Upper lobe of right lung (tissue), 1 donor: ENCODE results near the gene MARCHF3. TPM values are rescaled to one million over a fixed set of nuclear protein-coding genes. Genes with fewer than 3 reads are reported as not detected.

ENCODE experiments used
- ATAC-seq: fragments of 200-7000 bp; cut with Tn5 transposase; one replicate; pipeline ENCODE4 v1.9.1; 2020; ENCODE audit warnings: mild to moderate bottlenecking, moderate library complexity
- DNase-seq: peaks from one replicate; pipeline ENCODE4 v3.0.0-alpha.2; 2020
- H3K27ac ChIP-seq: fragments of 200-600 bp; one replicate; pipeline ENCODE4 v1.8.0; 2022
- H3K27me3 ChIP-seq: fragments of 200-600 bp; one replicate; pipeline ENCODE4 v1.8.0; 2022; ENCODE audit warnings: mild to moderate bottlenecking
- H3K36me3 ChIP-seq: fragments of 200-600 bp; one replicate; pipeline ENCODE4 v1.8.0; 2022
- H3K4me1 ChIP-seq: fragments of 200-600 bp; one replicate; pipeline ENCODE4 v1.8.0; 2022
- H3K4me3 ChIP-seq: fragments of 200-600 bp; one replicate; pipeline ENCODE4 v1.8.0; 2022; ENCODE audit warnings: mild to moderate bottlenecking
- H3K9me3 ChIP-seq: fragments of 200-600 bp; one replicate; pipeline ENCODE4 v1.8.0; 2022
- intact Hi-C: fragments of 100-400 bp; cut with DNase I; formaldehyde crosslinking; loops from one replicate; pipeline ENCODE4 v1.11.0; 2022
- total RNA-seq: library from RNA; stranded (reverse); fragmentation: NEBNext Ultra II Directional; extraction: Animal tissue kit (Norgen Biotek cat#: 25700); gene quantifications from one replicate; pipeline ENCODE4 v1.2.1, GENCODE V29; 2021
- TF ChIP-seq, protein P1 (sequence below): fragments of 200-600 bp; IDR thresholded peaks from one replicate; pipeline ENCODE4 v1.8.0; 2022; ENCODE audit warnings: antibody characterized with exemption
- donor health status: DM: no; HTN: yes; CAD: no; lungs with severe emphysema.

MARCHF3 gene
- total RNA-seq, 1 donor from 2014 or later = 11.1 TPM

DNA sequence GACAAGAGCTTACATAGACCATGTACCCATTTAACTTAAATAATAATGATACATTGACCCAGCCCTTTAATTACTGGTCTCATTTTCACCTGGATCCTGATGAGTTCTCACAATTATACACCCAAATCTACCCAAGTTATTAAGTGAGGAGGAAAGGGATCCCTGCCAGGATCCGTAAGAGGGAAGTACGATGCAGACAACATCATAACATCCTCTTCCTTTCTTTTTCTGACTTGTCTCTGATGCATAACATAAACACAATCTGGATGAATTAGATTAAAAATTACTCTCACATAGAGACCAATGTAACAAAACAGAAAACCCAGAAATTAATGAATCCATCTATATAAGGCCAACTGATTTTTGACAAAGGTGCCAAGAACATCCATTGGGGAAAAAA, 17.0 kb downstream of the MARCHF3 start:
- Histone ChIP-seq H3K4me3 (no peak overlapping the region), H3K4me1 (no peaks in the 10 kb centered on the region), H3K9me3 (no peaks in the 10 kb centered on the region), H3K36me3 (no peaks in the 10 kb centered on the region), H3K27me3 (no peaks in the 10 kb centered on the region), H3K27ac (no peak overlapping the region)
- ATAC-seq (no peak), DNase-seq (no peak)
- TF ChIP-seq, protein P1, sequence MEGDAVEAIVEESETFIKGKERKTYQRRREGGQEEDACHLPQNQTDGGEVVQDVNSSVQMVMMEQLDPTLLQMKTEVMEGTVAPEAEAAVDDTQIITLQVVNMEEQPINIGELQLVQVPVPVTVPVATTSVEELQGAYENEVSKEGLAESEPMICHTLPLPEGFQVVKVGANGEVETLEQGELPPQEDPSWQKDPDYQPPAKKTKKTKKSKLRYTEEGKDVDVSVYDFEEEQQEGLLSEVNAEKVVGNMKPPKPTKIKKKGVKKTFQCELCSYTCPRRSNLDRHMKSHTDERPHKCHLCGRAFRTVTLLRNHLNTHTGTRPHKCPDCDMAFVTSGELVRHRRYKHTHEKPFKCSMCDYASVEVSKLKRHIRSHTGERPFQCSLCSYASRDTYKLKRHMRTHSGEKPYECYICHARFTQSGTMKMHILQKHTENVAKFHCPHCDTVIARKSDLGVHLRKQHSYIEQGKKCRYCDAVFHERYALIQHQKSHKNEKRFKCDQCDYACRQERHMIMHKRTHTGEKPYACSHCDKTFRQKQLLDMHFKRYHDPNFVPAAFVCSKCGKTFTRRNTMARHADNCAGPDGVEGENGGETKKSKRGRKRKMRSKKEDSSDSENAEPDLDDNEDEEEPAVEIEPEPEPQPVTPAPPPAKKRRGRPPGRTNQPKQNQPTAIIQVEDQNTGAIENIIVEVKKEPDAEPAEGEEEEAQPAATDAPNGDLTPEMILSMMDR = no peak
- intact Hi-C loops = no loop called here

DNA sequence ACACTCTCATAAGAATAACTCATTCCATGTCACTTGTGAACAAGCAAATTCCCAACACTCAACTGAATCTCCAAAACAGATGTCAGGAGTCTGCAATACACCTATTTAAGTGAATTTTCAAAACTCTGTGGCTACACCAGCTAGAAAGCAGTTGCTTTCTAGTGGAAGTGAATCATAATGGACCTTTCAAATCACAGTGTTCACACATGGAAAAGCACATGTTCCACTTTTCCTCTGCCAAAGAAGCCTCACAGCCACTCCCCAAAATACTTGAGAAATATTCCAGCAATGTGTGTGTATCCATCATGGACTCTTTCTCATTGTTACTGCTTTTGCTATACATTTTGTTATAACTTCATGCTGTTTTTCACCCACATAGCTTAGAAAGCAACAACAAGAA, 17.4 kb downstream of the MARCHF3 start:
- DNase-seq (no peak), ATAC-seq (no peak)
- no peaks in the 10 kb centered on the region for H3K4me1 ChIP-seq
- no peak overlapping the region for H3K27ac ChIP-seq
- intact Hi-C loops = no loop called here
- no peak overlapping the region for H3K4me3 ChIP-seq
- H3K27me3 ChIP-seq = no peaks in the 10 kb centered on the region
- no peaks in the 10 kb centered on the region for H3K9me3 ChIP-seq
- TF ChIP-seq, protein P1 = no peak
- no peaks in the 10 kb centered on the region for H3K36me3 ChIP-seq

DNA sequence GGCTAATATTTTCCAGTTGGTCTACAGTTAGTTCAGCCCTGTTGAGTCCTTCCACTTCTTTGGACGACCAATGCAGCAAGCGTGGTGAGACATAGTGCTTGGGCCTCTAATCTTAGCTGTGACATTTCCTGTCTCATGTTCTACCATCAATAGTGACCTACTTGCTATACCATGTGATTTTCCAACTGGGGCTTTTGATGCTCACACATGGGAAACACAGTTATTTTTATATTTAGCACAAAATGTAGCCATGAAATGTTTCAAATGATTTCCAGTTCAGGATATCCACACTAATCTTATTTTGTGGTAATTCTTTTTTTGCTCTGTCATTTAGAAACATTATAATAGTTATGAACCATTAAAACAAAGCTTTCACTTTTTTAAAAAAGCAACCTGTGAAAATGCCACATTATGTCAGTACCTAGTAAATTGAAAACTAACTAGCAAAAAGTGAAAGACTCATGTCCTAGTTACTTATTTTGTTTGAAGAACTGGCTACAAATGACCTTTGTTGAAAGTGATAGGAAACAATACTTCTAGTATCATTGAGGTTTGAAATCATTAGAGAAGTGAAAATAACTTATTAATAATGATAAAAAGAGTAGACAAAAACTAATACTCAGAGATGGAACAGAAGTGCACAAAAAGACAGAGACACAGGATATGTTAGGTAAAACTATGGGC, 18.3 kb downstream of the MARCHF3 start:
- no peak overlapping the region for H3K27ac ChIP-seq
- TF ChIP-seq, protein P1 = no peak
- H3K9me3 ChIP-seq = no peaks in the 10 kb centered on the region

DNA sequence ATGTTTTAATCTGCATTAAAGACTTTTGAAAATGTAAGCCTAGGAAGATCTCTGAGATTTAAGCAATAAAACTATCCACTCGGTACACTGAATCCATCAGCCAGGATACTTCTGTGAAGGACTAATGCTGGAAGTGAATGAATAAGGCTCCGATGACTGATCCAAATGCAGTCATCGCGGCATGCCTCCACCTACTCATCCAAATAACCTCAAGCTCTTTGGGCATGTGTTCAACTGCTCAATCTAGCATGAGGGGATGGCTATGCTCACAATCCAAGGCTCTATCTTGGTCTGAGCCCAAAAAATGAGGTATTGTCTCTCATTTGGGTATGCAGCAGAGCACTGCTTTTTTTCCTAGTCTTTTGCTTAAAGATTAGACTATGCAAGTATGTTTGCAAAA, 19.2 kb downstream of the MARCHF3 start:
- Histone ChIP-seq H3K4me1 (no peaks in the 10 kb centered on the region), H3K36me3 (no peaks in the 10 kb centered on the region), H3K9me3 (no peaks in the 10 kb centered on the region), H3K27ac (no peak overlapping the region), H3K27me3 (no peaks in the 10 kb centered on the region), H3K4me3 (no peak overlapping the region)
- DNase-seq (no peak), ATAC-seq (no peak)
- TF ChIP-seq, protein P1 = no peak
- intact Hi-C loops = no loop called here

More for the DNA sequence above, 18.3 kb downstream of the MARCHF3 start:
- H3K4me3 ChIP-seq = no peak overlapping the region
- no peaks in the 10 kb centered on the region for H3K36me3 ChIP-seq
- H3K27me3 ChIP-seq = no peaks in the 10 kb centered on the region
- ATAC-seq = no peak
- no peak for DNase-seq
- no peaks in the 10 kb centered on the region for H3K4me1 ChIP-seq
- intact Hi-C loops = no loop called here

DNA sequence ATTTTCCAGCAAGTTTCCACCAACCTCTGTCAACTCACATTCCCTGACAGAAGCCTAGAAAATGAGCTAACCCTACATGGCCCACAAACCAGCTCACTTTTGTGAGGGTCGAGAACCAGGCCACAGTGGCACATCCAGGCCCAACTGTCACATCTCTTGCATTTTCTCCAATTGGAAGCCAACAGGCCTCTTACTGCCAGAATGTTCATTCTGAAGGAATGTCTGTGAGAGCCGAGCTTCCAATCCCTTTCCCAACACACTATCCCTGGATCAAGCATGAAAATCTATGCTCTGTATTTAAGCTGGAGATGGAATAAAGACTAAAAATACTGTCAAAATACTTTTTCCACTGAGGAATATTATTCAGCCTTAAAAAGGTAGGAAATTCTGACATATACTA, 20.0 kb downstream of the MARCHF3 start:
- TF ChIP-seq, protein P1 = no peak
- H3K4me1 ChIP-seq = no peaks in the 10 kb centered on the region
- H3K36me3 ChIP-seq = no peaks in the 10 kb centered on the region
- intact Hi-C loops = no loop called here
- H3K9me3 ChIP-seq = no peaks in the 10 kb centered on the region
- no peak overlapping the region for H3K4me3 ChIP-seq
- DNase-seq (no peak), ATAC-seq (no peak)
- no peaks in the 10 kb centered on the region for H3K27me3 ChIP-seq
- H3K27ac ChIP-seq = no peak overlapping the region

DNA sequence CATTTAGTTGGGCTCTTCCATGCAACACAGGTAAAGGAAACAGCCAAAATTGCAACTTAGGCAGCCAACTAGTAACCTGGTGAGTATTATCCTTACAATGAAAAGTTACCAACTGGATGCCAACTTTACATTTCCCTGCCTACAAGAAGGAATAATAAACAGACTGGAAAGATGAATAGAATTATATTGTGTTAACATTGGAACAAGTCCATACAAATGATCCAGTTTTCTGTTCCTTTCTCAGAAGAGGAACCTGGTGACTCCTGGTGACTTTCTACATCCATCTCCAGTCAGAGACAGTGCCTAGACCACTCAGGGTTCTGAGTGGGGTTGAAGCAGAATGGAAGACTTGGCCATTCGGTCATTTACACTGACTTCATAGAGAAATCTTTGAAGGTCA, 20.6 kb downstream of the MARCHF3 start:
- no peak overlapping the region for H3K4me3 ChIP-seq
- H3K36me3 ChIP-seq = no peaks in the 10 kb centered on the region
- no peak overlapping the region for H3K27ac ChIP-seq
- H3K4me1 ChIP-seq = no peaks in the 10 kb centered on the region
- DNase-seq (no peak), ATAC-seq (no peak)
- no peaks in the 10 kb centered on the region for H3K9me3 ChIP-seq
- TF ChIP-seq, protein P1 = no peak
- intact Hi-C loops = no loop called here
- no peaks in the 10 kb centered on the region for H3K27me3 ChIP-seq
